Activated CD4-positive, alpha-beta T cell treated with anti-CD3 and anti-CD28 coated beads, Interleukin-2, amount 10 ng/mL, durations not matched to agents 7 days and 5 days (primary cell): Measurements from ENCODE around the gene SORL1. TPM values are rescaled to one million over a fixed set of nuclear protein-coding genes. Genes with fewer than 3 reads are reported as not detected.

Experiments used
- CTCF ChIA-PET: fragments of 350-600 bp; sonication (Branson Sonifier 250); formaldehyde crosslinking; loops from one replicate; lab custom pipeline; 2021; ENCODE audit warnings: antibody characterized with exemption; lab: Charles Lee
- POLR2A ChIA-PET: fragments of 350-600 bp; sonication (Branson Sonifier 250); formaldehyde crosslinking; loops from one replicate; lab custom pipeline; 2021; ENCODE audit warnings: antibody characterized with exemption; lab: Charles Lee
- DNase-seq: peaks from one replicate; pipeline ENCODE4 v3.0.0-alpha.2; 2020
- H3K27ac Mint-ChIP-seq: one replicate; pipeline ENCODE4 v1.8.0; 2021; ENCODE audit warnings: mild to moderate bottlenecking, moderate library complexity, mixed read lengths
- H3K27me3 Mint-ChIP-seq: one replicate; pipeline ENCODE4 v1.8.0; 2021; ENCODE audit warnings: mixed read lengths
- H3K36me3 Mint-ChIP-seq: one replicate; pipeline ENCODE4 v1.8.0; 2021; ENCODE audit warnings: low read depth, mixed read lengths
- H3K4me1 Mint-ChIP-seq: one replicate; pipeline ENCODE4 v1.8.0; 2021; ENCODE audit warnings: mixed read lengths
- H3K4me3 Mint-ChIP-seq: one replicate; pipeline ENCODE4 v1.8.0; 2021; ENCODE audit warnings: mild to moderate bottlenecking, moderate library complexity, mixed read lengths
- H3K9me3 Mint-ChIP-seq: one replicate; pipeline ENCODE4 v1.8.0; 2021; ENCODE audit warnings: mixed read lengths
- total RNA-seq, 2 experiments: library from RNA; stranded (reverse); gene quantifications; one replicate each; pipeline ENCODE4 v1.2.3, GENCODE V29; 2021

Gene SORL1
- total RNA-seq, 2 experiments from 2014 or later, result 197 to 207 TPM

DNA sequence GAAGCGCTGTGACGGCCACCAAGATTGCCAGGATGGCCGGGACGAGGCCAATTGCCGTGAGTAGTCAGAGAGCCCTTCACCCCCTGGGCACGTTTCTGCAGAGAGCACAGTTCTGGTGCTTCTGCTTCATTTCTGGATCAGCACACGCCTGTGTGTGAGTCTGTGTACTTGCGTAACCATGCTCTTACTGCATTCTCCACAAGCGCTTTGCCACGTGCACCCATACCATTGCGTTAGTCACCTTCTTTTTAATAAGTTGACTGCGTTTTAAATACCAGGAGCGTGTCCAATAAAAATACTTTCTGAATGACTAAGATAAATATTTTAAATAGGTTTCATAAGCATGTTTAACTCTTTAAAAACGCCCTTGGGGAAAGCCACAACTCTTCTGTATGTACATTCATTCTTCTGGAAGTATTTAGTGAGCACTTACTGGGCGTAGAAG, 143.6 kb downstream of the SORL1 start:
- H3K9me3 Mint-ChIP-seq, result no peaks in the 10 kb centered on the region
- peaks cover 10% of the 10 kb centered on the region for H3K4me1 Mint-ChIP-seq
- POLR2A ChIA-PET, result no interaction called here
- no peaks in the 10 kb centered on the region for H3K27me3 Mint-ChIP-seq
- no peak overlapping the region for H3K27ac Mint-ChIP-seq
- CTCF ChIA-PET, result no interaction called here
- peaks cover 84% of the 10 kb centered on the region for H3K36me3 Mint-ChIP-seq
- H3K4me3 Mint-ChIP-seq, result no peak overlapping the region
- DNase-seq, result no peak

DNA sequence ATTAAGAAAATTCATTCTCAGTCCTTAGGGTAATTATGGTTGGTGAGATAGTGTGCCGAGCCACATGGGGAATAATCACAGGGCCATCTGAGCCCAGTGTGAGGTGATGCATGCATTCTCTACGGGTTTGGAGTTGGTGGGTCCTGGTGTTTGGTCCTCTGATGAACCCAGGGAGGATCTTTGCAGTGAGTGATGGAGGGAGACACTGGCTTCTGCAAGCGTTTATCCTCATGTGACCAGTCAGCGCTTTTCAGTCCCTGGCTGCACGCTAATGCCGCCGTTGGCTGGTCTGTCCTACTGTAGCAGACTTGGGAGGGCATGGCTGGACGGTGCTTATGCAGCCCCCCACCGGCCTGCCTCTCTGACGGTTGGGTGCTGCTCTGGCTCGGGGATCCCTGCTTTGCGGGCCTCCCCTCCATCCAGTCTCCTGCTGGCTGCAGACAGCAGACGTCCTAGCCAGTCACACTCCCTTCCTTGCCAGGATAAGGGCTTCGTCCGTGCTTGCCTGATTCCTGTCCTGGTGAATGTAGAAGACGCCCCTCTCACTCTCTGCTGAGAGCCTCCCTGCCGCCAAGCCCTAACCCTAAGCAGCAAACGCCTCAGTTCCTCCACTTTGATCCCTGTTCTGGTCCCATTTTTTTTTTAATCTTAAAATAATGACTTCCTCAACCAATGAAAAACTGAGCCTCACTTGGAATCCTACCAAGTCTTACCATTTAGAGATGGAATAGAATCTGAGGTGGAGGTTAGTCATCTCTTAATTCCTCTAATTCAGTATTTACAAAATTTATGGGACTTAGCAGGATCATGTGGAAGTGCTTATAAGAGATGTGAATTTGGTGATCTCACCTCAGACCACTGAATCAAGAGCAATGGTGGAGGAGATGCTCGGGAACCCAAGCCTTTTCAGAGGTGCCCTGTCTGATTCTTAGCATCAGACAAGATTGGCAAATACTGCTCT, 144.4 kb downstream of the SORL1 start:
- H3K27me3 Mint-ChIP-seq, result no peaks in the 10 kb centered on the region
- no peak overlapping the region for H3K4me3 Mint-ChIP-seq
- no peak for DNase-seq
- H3K9me3 Mint-ChIP-seq, result no peaks in the 10 kb centered on the region
- H3K27ac Mint-ChIP-seq, result no peak overlapping the region
- POLR2A ChIA-PET, result no interaction called here
- H3K36me3 Mint-ChIP-seq, result peaks cover 79% of the 10 kb centered on the region
- H3K4me1 Mint-ChIP-seq, result peaks cover 5% of the 10 kb centered on the region
- CTCF ChIA-PET, result no interaction called here

DNA sequence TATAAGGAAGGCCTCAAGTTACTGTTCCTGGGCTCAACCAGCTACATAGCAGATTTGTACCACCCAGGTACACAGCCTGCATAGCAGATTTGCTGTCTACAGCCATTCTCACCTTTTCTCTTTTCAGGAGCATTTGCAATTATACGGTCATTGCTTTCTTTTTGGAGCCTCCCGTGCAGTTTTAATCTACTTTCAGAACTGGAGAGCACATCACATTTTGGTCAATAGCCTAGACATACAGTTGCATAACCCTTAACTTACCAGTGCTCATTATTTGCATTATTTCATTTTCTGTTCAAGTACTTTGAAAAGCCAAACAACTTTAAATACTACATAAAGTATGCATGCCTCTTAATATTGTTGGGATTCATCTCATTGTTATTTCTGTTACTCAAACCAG, 151.2 kb downstream of the SORL1 start:
- H3K36me3 Mint-ChIP-seq, result peaks cover 83% of the 10 kb centered on the region

DNA sequence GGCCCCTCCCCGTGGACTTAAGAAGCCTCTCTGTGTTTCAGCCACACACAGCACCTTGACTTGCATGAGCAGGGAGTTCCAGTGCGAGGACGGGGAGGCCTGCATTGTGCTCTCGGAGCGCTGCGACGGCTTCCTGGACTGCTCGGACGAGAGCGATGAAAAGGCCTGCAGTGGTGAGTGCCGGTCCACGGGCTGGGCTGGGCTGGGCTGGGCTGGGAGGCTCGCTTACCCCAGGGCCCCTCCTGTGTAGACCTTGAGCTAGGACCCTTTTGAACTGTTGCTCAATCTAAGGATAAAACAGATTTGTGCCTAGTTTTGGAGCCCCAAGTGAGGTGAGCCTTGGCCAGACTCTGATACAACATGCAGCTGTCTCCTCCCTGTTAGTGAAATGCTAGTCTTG, 152.0 kb downstream of the SORL1 start:
- ChIA-PET CTCF (no interaction called here), POLR2A (no interaction called here)
- DNase-seq, result no peak
- Mint-ChIP-seq H3K4me3 (no peak overlapping the region), H3K36me3 (peaks cover 85% of the 10 kb centered on the region), H3K27ac (no peak overlapping the region), H3K27me3 (no peaks in the 10 kb centered on the region), H3K9me3 (no peaks in the 10 kb centered on the region), H3K4me1 (peaks cover 5% of the 10 kb centered on the region)

More for the DNA sequence above, 151.2 kb downstream of the SORL1 start:
- no peaks in the 10 kb centered on the region for H3K27me3 Mint-ChIP-seq
- no peak for DNase-seq
- POLR2A ChIA-PET, result no interaction called here
- H3K27ac Mint-ChIP-seq, result no peak overlapping the region
- H3K4me1 Mint-ChIP-seq, result peaks cover 5% of the 10 kb centered on the region
- CTCF ChIA-PET, result no interaction called here
- H3K4me3 Mint-ChIP-seq, result no peak overlapping the region
- no peaks in the 10 kb centered on the region for H3K9me3 Mint-ChIP-seq

DNA sequence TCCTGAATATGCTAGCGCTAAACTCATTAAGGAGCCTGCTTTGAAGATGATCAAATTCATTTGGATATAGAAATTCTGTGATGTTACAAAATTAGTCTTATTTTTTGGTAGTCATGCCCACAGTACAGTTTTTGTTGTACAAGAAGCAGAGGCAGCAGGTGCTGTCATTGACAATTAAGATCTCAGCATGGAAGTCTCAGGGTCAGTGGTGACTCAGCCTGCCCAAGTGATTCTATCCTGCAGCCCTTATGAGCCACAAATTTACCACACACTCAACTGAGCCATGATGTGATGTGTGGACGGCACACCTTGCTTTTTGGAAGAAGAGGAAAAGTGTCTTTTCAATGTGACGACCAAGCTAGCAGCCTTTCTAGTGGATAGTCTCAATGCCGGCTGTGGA, 154.2 kb downstream of the SORL1 start:
- peaks cover 90% of the 10 kb centered on the region for H3K36me3 Mint-ChIP-seq
- no peaks in the 10 kb centered on the region for H3K27me3 Mint-ChIP-seq
- no peaks in the 10 kb centered on the region for H3K9me3 Mint-ChIP-seq
- no peaks in the 10 kb centered on the region for H3K4me1 Mint-ChIP-seq
- POLR2A ChIA-PET, result no interaction called here
- DNase-seq, result no peak
- CTCF ChIA-PET, result no interaction called here
- H3K4me3 Mint-ChIP-seq, result no peak overlapping the region
- no peak overlapping the region for H3K27ac Mint-ChIP-seq

DNA sequence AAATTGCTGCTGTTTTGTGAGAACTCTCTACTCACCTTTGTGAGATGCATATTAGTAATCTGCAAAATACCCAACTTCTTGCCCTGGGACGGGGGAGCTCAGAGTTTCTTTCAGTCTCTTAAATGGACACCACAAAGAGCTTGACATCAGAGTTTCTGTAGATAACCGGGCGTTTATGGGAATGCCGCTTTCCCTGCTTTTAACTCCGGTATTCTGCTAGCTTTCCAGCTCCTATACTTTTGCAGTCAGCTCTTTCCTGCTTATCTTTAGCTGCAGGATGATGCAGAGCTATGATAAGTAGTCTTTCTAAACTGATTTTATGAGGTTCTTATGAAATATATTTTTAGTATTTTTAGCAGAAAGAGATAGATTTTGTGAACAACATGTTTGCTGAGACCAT, 155.2 kb downstream of the SORL1 start:
- Mint-ChIP-seq H3K4me3 (no peak overlapping the region), H3K27me3 (no peaks in the 10 kb centered on the region), H3K36me3 (peaks cover 88% of the 10 kb centered on the region), H3K4me1 (no peaks in the 10 kb centered on the region), H3K9me3 (no peaks in the 10 kb centered on the region), H3K27ac (no peak overlapping the region)
- POLR2A ChIA-PET, result no interaction called here
- no peak for DNase-seq
- CTCF ChIA-PET, result interaction anchor here (0.6 to 1.9 kb wide), 2 partner anchors 8 to 38 kb away, joined by 3 to 5 read pairs; no protein-coding TSS in a partner anchor

DNA sequence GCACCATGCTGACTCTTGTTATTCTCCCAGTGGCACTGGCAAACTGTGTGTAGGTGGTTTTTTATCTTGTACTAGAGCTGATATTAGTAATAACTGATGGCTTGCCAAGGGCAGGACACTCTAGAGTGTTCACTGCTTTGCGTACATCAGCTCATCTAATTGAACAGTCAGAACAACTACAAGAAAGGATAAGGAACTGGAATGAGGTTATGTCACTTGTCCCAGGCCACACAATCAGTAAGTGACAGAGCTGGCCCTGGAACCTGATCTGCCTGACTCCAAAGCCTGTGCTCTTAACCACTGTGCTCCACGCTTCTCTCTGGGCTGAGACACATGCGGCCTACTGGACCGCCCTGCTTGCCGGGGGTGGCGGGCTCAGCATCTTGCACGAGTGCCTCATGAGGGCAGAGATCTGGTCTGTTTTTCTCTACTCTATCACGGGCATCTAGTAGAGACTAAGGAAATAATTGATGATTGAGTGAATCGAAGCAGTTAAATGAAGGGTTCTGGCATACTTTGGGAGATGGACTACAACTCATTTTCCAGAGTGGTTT, 156.5 kb downstream of the SORL1 start:
- Mint-ChIP-seq H3K36me3 (peaks cover 83% of the 10 kb centered on the region), H3K4me1 (no peaks in the 10 kb centered on the region), H3K27ac (no peak overlapping the region), H3K9me3 (no peaks in the 10 kb centered on the region), H3K27me3 (no peaks in the 10 kb centered on the region), H3K4me3 (no peak overlapping the region)
- ChIA-PET POLR2A (no interaction called here), CTCF (interaction anchor here (1.9 kb wide), 1 partner anchor 36 kb away, joined by 5 read pairs; no protein-coding TSS in a partner anchor)
- DNase-seq, result no peak

DNA sequence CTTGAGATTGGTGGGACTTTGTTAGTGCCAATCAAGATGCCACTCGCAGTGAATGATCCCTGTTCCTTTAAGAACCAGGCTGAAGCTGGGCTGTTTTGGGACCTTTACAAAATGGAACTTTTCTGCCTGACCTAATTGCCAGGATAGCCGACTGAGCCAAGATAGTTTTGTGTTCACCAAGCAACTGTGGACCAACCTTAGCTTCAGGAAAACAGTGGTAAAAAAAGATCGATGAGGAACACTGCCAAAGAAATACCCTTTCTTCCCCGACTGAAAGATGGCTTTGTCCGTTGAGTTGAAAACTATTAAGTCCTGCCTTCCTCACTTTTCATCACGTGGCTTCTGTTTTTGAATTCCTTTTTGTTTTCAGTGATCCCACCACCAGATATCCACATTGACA, 158.6 kb downstream of the SORL1 start:
- Mint-ChIP-seq H3K9me3 (no peaks in the 10 kb centered on the region), H3K27me3 (no peaks in the 10 kb centered on the region), H3K4me1 (no peaks in the 10 kb centered on the region), H3K36me3 (peaks cover 84% of the 10 kb centered on the region), H3K27ac (no peak overlapping the region), H3K4me3 (no peak overlapping the region)
- ChIA-PET CTCF (interaction anchor here (0.9 kb wide), 1 partner anchor 159 kb away, joined by 4 read pairs; no protein-coding TSS in a partner anchor), POLR2A (no interaction called here)
- DNase-seq, result no peak

DNA sequence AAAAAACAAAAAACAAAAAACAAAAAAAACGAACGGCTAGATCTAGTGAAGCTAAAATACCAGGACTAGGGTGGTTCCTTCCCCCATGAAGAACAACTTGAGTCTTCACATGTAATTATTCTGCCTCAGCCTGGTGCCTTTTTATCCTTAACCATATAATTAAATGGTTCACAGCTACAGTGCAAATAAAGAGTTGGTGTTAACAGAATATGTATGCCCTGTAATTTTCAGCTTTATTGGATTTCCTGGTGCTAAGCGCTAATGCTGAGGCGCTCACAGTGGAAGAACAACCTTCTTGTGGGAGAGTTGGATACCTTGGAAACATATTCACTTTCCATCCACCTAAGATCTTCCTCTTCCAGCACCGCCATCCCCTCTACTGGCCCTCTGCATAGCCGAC, 159.1 kb downstream of the SORL1 start:
- POLR2A ChIA-PET, result no interaction called here
- Mint-ChIP-seq H3K9me3 (no peaks in the 10 kb centered on the region), H3K36me3 (peaks cover 84% of the 10 kb centered on the region), H3K27me3 (no peaks in the 10 kb centered on the region), H3K27ac (no peak overlapping the region), H3K4me3 (no peak overlapping the region), H3K4me1 (no peaks in the 10 kb centered on the region)
- DNase-seq, result no peak
- CTCF ChIA-PET, result interaction anchor here (0.9 kb wide), 1 partner anchor 160 kb away, joined by 4 read pairs; no protein-coding TSS in a partner anchor

DNA sequence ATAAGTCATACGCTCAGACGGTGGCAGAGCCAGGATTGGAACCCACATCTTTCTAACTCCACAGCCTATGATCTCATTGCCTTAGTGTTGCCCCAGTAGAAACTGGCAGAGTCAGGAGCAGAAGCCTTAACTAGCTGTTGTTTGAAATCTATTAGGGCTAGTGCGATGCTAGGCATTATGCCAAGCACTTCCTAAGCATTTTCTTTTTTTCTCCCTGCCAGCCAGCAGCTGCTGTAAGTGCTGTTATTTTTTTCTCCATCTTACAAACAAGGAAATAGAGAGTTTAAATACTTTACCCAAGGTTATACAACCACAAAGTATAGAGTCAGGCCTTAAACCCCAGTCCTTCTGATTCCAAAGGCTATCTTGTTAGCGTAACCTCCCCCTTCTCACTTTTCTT, 161.6 kb downstream of the SORL1 start:
- no peaks in the 10 kb centered on the region for H3K4me1 Mint-ChIP-seq
- H3K36me3 Mint-ChIP-seq, result peaks cover 87% of the 10 kb centered on the region
- no peak overlapping the region for H3K4me3 Mint-ChIP-seq
- H3K27me3 Mint-ChIP-seq, result no peaks in the 10 kb centered on the region
- no peak overlapping the region for H3K27ac Mint-ChIP-seq
- DNase-seq, result no peak
- POLR2A ChIA-PET, result no interaction called here
- no peaks in the 10 kb centered on the region for H3K9me3 Mint-ChIP-seq
- CTCF ChIA-PET, result no interaction called here

DNA sequence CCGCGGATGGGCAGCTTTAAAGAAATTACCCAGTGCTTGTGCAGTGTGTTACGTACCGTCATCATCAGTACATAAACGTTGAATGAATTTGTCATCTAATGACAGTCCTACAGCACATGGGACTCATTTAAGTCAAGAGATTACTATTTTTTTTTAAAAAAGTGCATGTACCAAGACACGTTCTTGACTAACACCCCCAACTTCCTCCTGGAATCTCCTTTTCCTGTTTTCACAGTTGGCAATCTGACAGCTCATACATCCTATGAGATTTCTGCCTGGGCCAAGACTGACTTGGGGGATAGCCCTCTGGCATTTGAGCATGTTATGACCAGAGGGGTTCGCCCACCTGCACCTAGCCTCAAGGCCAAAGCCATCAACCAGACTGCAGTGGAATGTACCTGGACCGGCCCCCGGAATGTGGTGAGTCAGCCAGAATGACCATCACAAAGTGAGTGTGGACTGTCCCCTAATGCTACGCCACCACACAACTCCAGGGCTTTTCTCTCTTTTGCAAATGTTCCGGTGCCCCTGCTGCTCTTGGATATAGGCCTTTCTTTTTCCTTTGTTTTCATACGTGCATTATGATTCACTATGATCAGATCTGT, 162.6 kb downstream of the SORL1 start:
- no peak overlapping the region for H3K4me3 Mint-ChIP-seq
- H3K27ac Mint-ChIP-seq, result no peak overlapping the region
- POLR2A ChIA-PET, result no interaction called here
- DNase-seq, result no peak
- no peaks in the 10 kb centered on the region for H3K27me3 Mint-ChIP-seq
- peaks cover 86% of the 10 kb centered on the region for H3K36me3 Mint-ChIP-seq
- no peaks in the 10 kb centered on the region for H3K4me1 Mint-ChIP-seq
- H3K9me3 Mint-ChIP-seq, result no peaks in the 10 kb centered on the region
- CTCF ChIA-PET, result no interaction called here

DNA sequence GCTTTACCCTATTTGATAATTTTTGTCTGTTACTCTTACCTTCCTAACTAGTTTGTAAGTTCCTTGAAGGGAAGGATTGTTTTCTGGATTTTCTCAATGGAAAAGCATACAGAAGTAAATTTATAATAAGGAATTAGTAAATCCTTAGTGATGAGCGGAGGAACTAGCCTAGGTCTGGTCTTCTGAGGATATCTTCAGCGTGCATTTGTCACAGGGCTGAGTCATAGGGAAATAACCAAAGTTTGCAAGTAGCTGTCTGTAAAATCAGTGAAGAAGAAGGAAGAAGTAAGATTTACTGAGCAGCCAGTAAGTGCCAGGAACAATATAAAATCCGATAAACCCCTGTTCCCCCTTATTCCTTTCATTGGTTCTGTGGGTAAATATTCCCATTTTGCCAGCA, 163.4 kb downstream of the SORL1 start:
- no peak overlapping the region for H3K4me3 Mint-ChIP-seq
- H3K27me3 Mint-ChIP-seq, result no peaks in the 10 kb centered on the region
- no peak for DNase-seq
- peaks cover 86% of the 10 kb centered on the region for H3K36me3 Mint-ChIP-seq
- no peaks in the 10 kb centered on the region for H3K4me1 Mint-ChIP-seq
- ChIA-PET CTCF (no interaction called here), POLR2A (no interaction called here)
- no peak overlapping the region for H3K27ac Mint-ChIP-seq
- H3K9me3 Mint-ChIP-seq, result no peaks in the 10 kb centered on the region

DNA sequence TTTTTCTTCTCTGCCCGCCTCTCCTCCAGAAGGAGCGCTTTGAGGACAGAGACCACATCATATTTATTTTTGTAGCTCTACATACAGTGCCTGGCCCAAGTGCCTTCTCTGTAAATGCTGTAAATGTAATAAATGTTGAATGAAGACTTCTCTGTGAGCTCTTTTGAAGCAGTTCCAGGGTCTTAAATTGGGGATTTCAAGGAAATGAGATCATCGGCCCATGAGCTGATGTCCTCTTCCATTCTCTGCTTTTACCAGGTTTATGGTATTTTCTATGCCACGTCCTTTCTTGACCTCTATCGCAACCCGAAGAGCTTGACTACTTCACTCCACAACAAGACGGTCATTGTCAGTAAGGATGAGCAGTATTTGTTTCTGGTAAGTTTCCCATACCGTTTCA, 166.4 kb downstream of the SORL1 start:
- no peak for DNase-seq
- POLR2A ChIA-PET, result no interaction called here
- H3K4me3 Mint-ChIP-seq, result no peak overlapping the region
- H3K4me1 Mint-ChIP-seq, result no peaks in the 10 kb centered on the region
- peak overlapping the region; percentile 47 for H3K27ac Mint-ChIP-seq
- CTCF ChIA-PET, result no interaction called here
- no peaks in the 10 kb centered on the region for H3K9me3 Mint-ChIP-seq
- peaks cover 94% of the 10 kb centered on the region for H3K36me3 Mint-ChIP-seq
- H3K27me3 Mint-ChIP-seq, result no peaks in the 10 kb centered on the region
